SK-N-SH treated with all-trans-retinoic acid at 6 μM for 48 hours (cell line): ENCODE measurements around the gene FUT4.

Experiments
- ARNTL ChIP-seq: fragments of 450-650 bp; formaldehyde crosslinking; IDR thresholded peaks from 2 replicates; pipeline ENCODE4 v1.5.0; 2020; ENCODE audit warnings: low read depth, mild to moderate bottlenecking, moderate library complexity, borderline replicate concordance
- ESRRG ChIP-seq: fragments of 250-450 bp; sonication (Bioruptor Pico); IDR thresholded peaks from 2 replicates; pipeline ENCODE4 v1.6.1; 2021; ENCODE audit warnings: mild to moderate bottlenecking
- OSR1 ChIP-seq: fragments of 250-450 bp; sonication (Bioruptor Pico); IDR thresholded peaks from 2 replicates; pipeline ENCODE4 v1.8.0; 2022; ENCODE audit warnings: moderate library complexity, mild to moderate bottlenecking, inconsistent platforms
- ZFP3 ChIP-seq: fragments of 250-450 bp; sonication (Bioruptor Pico); IDR thresholded peaks from 2 replicates; pipeline ENCODE4 v1.5.0; 2020; ENCODE audit warnings: mild to moderate bottlenecking, moderate library complexity
- ZFP30 ChIP-seq: fragments of 450-650 bp; formaldehyde crosslinking; IDR thresholded peaks from 2 replicates; pipeline ENCODE4 v1.5.0; 2022; ENCODE audit warnings: mild to moderate bottlenecking, moderate library complexity
- ZNF70 ChIP-seq: fragments of 450-650 bp; formaldehyde crosslinking; IDR thresholded peaks from 2 replicates; pipeline ENCODE4 v1.5.0; 2020; ENCODE audit warnings: mild to moderate bottlenecking, moderate library complexity
- ZNF8 ChIP-seq: fragments of 450-650 bp; formaldehyde crosslinking; IDR thresholded peaks from 2 replicates; pipeline ENCODE4 v1.5.0; 2020; ENCODE audit warnings: mild to moderate bottlenecking, moderate library complexity

DNA sequence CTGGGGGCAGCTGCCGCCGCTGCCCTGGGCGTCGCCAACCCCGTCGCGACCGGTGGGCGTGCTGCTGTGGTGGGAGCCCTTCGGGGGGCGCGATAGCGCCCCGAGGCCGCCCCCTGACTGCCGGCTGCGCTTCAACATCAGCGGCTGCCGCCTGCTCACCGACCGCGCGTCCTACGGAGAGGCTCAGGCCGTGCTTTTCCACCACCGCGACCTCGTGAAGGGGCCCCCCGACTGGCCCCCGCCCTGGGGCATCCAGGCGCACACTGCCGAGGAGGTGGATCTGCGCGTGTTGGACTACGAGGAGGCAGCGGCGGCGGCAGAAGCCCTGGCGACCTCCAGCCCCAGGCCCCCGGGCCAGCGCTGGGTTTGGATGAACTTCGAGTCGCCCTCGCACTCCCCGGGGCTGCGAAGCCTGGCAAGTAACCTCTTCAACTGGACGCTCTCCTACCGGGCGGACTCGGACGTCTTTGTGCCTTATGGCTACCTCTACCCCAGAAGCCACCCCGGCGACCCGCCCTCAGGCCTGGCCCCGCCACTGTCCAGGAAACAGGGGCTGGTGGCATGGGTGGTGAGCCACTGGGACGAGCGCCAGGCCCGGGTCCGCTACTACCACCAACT, 1.0 kb downstream of the FUT4 start:
- no peak for TF ChIP-seq OSR1
- no peak for TF ChIP-seq ARNTL (CRISPR knock-in tag)
- no peak for TF ChIP-seq ZFP3 (CRISPR knock-in tag)
- no peak for TF ChIP-seq ESRRG (CRISPR knock-in tag)
- no peak for TF ChIP-seq ZNF8
- no peak for TF ChIP-seq ZFP30
- TF ChIP-seq ZNF70 (CRISPR knock-in tag), result no peak
